A549 (cell line): ENCODE measurements around the gene PPAN.

Experiments used
- EP300 ChIP-seq, 2 experiments: fragments of >200 bp; sonication (Bioruptor Twin); formaldehyde crosslinking; IDR thresholded peaks; 2 replicates in 1 of 2; 3 replicates in 1 of 2; pipeline ENCODE4 v1.6.1; 2016 to 2017
- MAX ChIP-seq: IDR thresholded peaks from 2 replicates; pipeline ENCODE4 v1.6.1; 2012
- MYC ChIP-seq: IDR thresholded peaks from 2 replicates; pipeline ENCODE4 v1.6.1; 2012; ENCODE audit warnings: mild to moderate bottlenecking, inconsistent platforms, low read length, improper control_type of control experiment, borderline replicate concordance
- POLR2A ChIP-seq: IDR thresholded peaks from 2 replicates; pipeline ENCODE4 v1.6.1; 2012; ENCODE audit warnings: mild to moderate bottlenecking, low read length
- TP53 ChIP-seq: fragments of 250-450 bp; sonication (Bioruptor Pico); IDR thresholded peaks from 2 replicates; pipeline ENCODE4 v1.5.0; 2021; ENCODE audit warnings: mild to moderate bottlenecking, moderate library complexity
- TF ChIP-seq, protein P1 (sequence below): fragments of >200 bp; sonication (Bioruptor Twin); formaldehyde crosslinking; IDR thresholded peaks from 3 replicates; pipeline ENCODE4 v1.5.1; 2016

GRCh38 chr19:10132905-10133304 is 26.7 kb downstream of the PPAN start:
- TF ChIP-seq POLR2A, result no peak
- TF ChIP-seq, protein P1, sequence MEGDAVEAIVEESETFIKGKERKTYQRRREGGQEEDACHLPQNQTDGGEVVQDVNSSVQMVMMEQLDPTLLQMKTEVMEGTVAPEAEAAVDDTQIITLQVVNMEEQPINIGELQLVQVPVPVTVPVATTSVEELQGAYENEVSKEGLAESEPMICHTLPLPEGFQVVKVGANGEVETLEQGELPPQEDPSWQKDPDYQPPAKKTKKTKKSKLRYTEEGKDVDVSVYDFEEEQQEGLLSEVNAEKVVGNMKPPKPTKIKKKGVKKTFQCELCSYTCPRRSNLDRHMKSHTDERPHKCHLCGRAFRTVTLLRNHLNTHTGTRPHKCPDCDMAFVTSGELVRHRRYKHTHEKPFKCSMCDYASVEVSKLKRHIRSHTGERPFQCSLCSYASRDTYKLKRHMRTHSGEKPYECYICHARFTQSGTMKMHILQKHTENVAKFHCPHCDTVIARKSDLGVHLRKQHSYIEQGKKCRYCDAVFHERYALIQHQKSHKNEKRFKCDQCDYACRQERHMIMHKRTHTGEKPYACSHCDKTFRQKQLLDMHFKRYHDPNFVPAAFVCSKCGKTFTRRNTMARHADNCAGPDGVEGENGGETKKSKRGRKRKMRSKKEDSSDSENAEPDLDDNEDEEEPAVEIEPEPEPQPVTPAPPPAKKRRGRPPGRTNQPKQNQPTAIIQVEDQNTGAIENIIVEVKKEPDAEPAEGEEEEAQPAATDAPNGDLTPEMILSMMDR, result no peak
- TF ChIP-seq MYC, result no peak
- TF ChIP-seq EP300 (IDR thresholded peaks at IDR 0.05), result no peak
- no peak for TF ChIP-seq TP53 (CRISPR knock-in tag)
- no peak for TF ChIP-seq MAX
